ENCODE data around the gene STOM.

Gene STOM

GRCh38 chr9:121321016-121321503 is 49.0 kb downstream of the STOM start:
- DNase-seq (ENCODE audit: low read depth): no peak

GRCh38 chr9:121319383-121319780 is 50.7 kb downstream of the STOM start:
- DNase-seq (ENCODE audit: low read depth): no peak

GRCh38 chr9:121318631-121319382 is 51.2 kb downstream of the STOM start:
- DNase-seq (ENCODE audit: low read depth): no peak

GRCh38 chr9:121317737-121318630 is 52.1 kb downstream of the STOM start:
- DNase-seq (ENCODE audit: low read depth): no peak

- no peak for DNase-seq (ENCODE audit: low read depth)
These were observed 53.1 kb downstream of the STOM start for GRCh38 chr9:121316852-121317373.

- no peak for DNase-seq (ENCODE audit: low read depth)
These were observed 53.7 kb downstream of the STOM start for GRCh38 chr9:121316378-121316777.

GRCh38 chr9:121313458-121314152 is 56.4 kb downstream of the STOM start:
- DNase-seq (ENCODE audit: low read depth): no peak

GRCh38 chr9:121312169-121312568 is 57.9 kb downstream of the STOM start:
- DNase-seq (ENCODE audit: low read depth): no peak

- DNase-seq (ENCODE audit: low read depth): no peak
These were observed 59.5 kb downstream of the STOM start for GRCh38 chr9:121310571-121310970.

GRCh38 chr9:121309833-121310425 is 60.1 kb downstream of the STOM start:
- no peak for DNase-seq (ENCODE audit: low read depth)

GRCh38 chr9:121309171-121309570 is 60.9 kb downstream of the STOM start:
- DNase-seq (ENCODE audit: low read depth): no peak

- no peak for DNase-seq (ENCODE audit: low read depth)
These were observed 61.3 kb downstream of the STOM start for GRCh38 chr9:121308765-121309164.

GRCh38 chr9:121307976-121308375 is 62.1 kb downstream of the STOM start:
- no peak for DNase-seq (ENCODE audit: low read depth)

GRCh38 chr9:121305269-121305994 is 64.6 kb downstream of the STOM start:
- DNase-seq (ENCODE audit: low read depth): no peak

- DNase-seq (ENCODE audit: low read depth): no peak
These were observed 65.3 kb downstream of the STOM start for GRCh38 chr9:121304707-121305106.

GRCh38 chr9:121303456-121304451 is 66.3 kb downstream of the STOM start:
- no peak for DNase-seq (ENCODE audit: low read depth)

- no peak for DNase-seq (ENCODE audit: low read depth)
These were observed 67.3 kb downstream of the STOM start for GRCh38 chr9:121302786-121303185.

- DNase-seq (ENCODE audit: low read depth): no peak
These were observed 67.7 kb downstream of the STOM start for GRCh38 chr9:121302341-121302740.

- DNase-seq (ENCODE audit: low read depth): no peak
These were observed 68.2 kb downstream of the STOM start for GRCh38 chr9:121301881-121302286.
